Muscle of leg (tissue), 9 donors: ENCODE data around the gene OR2M2. TPM values are rescaled to one million over a fixed set of nuclear protein-coding genes. Genes with fewer than 3 reads are reported as not detected.

Experiments used
- polyA plus RNA-seq, 8 donors: library from polyadenylated mRNA; unstranded; fragments of 120-200 nt; gene quantifications; one replicate each; pipeline versions ENCODE4 v1.2.1 to v1.2.3, GENCODE V29; 2013; ENCODE audit warnings: inconsistent platforms in 1 of 8, low replicate concordance in 1 of 8; ENCODE audit not compliant: insufficient read length in 8 of 8, insufficient read depth in 1 of 8
- total RNA-seq: library from RNA; stranded (reverse); fragments of 120-200 nt; gene quantifications from one replicate; pipeline ENCODE4 v1.2.4, GENCODE V29; 2013

The OR2M2 gene
- total and polyA plus RNA-seq, 9 donors = not detected

Other genes starting within 250 kb of the OR2M2 start
- not detected for gene OR2AJ1, start 249.9 kb upstream of the OR2M2 start, total RNA-seq
- gene OR2AJ1, start 249.9 kb upstream of the OR2M2 start, polyA plus RNA-seq = not detected
- gene OR2L8, start 226.0 kb upstream of the OR2M2 start, total RNA-seq = not detected
- not detected for gene OR2L8, start 226.0 kb upstream of the OR2M2 start, polyA plus RNA-seq
- not detected for gene OR2AK2, start 209.6 kb upstream of the OR2M2 start, total RNA-seq
- gene OR2AK2, start 209.6 kb upstream of the OR2M2 start, polyA plus RNA-seq = not detected
- gene OR2L5, start 161.2 kb upstream of the OR2M2 start, total RNA-seq = not detected
- not detected for gene OR2L5, start 161.2 kb upstream of the OR2M2 start, polyA plus RNA-seq
- gene OR2L2, start 144.8 kb upstream of the OR2M2 start, total RNA-seq = 0.04 TPM
- under 1 TPM in 2 of 8 donors, not detected in 6; 0.04 to 0.16 TPM for gene OR2L2, start 144.8 kb upstream of the OR2M2 start, polyA plus RNA-seq
- not detected for gene OR2L3, start 128.0 kb upstream of the OR2M2 start, total RNA-seq
- not detected for gene OR2L3, start 128.0 kb upstream of the OR2M2 start, polyA plus RNA-seq
- gene OR2L13, start 79.6 kb upstream of the OR2M2 start, total RNA-seq = not detected
- not detected for gene OR2L13, start 79.6 kb upstream of the OR2M2 start, polyA plus RNA-seq
- not detected for gene OR2M5, start 29.7 kb upstream of the OR2M2 start, total RNA-seq
- not detected for gene OR2M5, start 29.7 kb upstream of the OR2M2 start, polyA plus RNA-seq
- gene OR2M3, start 22.4 kb downstream of the OR2M2 start, total RNA-seq = not detected
- under 1 TPM in 7 of 8 donors, not detected in 1; 0.01 to 0.10 (median 0.03) TPM for gene OR2M3, start 22.4 kb downstream of the OR2M2 start, polyA plus RNA-seq
- not detected for gene OR2M4, start 56.6 kb downstream of the OR2M2 start, total RNA-seq
- under 1 TPM in 3 of 8 donors, not detected in 5; 0.04 TPM for gene OR2M4, start 56.6 kb downstream of the OR2M2 start, polyA plus RNA-seq
- gene OR2T33, start 103.2 kb downstream of the OR2M2 start, total RNA-seq = not detected
- under 1 TPM in 1 of 8 donors, not detected in 7; 0.04 TPM for gene OR2T33, start 103.2 kb downstream of the OR2M2 start, polyA plus RNA-seq
- gene OR2T12, start 128.6 kb downstream of the OR2M2 start, total RNA-seq = not detected
- gene OR2T12, start 128.6 kb downstream of the OR2M2 start, polyA plus RNA-seq = under 1 TPM in 1 of 8 donors, not detected in 7; 0.03 TPM
- gene OR2M7, start 149.7 kb downstream of the OR2M2 start, total RNA-seq = not detected
- gene OR2M7, start 149.7 kb downstream of the OR2M2 start, polyA plus RNA-seq = not detected
- not detected for gene OR14C36, start 174.0 kb downstream of the OR2M2 start, total RNA-seq
- gene OR14C36, start 174.0 kb downstream of the OR2M2 start, polyA plus RNA-seq = not detected
- gene OR2T4, start 186.8 kb downstream of the OR2M2 start, total RNA-seq = not detected
- gene OR2T4, start 186.8 kb downstream of the OR2M2 start, polyA plus RNA-seq = not detected
- not detected for gene OR2T6, start 200.9 kb downstream of the OR2M2 start, total RNA-seq
- not detected for gene OR2T6, start 200.9 kb downstream of the OR2M2 start, polyA plus RNA-seq
- not detected for gene OR2T1, start 228.2 kb downstream of the OR2M2 start, total RNA-seq
- not detected for gene OR2T1, start 228.2 kb downstream of the OR2M2 start, polyA plus RNA-seq